HG03045 (cell line): Measurements from ENCODE around the gene ZFP36.

Source experiments
- ATAC-seq: cut with Tn5 transposase; IDR thresholded peaks from one replicate; pipeline ENCODE4 v1.9.1; 2021; ENCODE audit warnings: mild to moderate bottlenecking, moderate library complexity; ENCODE audit not compliant: unreplicated experiment

The ZFP36 gene

DNA sequence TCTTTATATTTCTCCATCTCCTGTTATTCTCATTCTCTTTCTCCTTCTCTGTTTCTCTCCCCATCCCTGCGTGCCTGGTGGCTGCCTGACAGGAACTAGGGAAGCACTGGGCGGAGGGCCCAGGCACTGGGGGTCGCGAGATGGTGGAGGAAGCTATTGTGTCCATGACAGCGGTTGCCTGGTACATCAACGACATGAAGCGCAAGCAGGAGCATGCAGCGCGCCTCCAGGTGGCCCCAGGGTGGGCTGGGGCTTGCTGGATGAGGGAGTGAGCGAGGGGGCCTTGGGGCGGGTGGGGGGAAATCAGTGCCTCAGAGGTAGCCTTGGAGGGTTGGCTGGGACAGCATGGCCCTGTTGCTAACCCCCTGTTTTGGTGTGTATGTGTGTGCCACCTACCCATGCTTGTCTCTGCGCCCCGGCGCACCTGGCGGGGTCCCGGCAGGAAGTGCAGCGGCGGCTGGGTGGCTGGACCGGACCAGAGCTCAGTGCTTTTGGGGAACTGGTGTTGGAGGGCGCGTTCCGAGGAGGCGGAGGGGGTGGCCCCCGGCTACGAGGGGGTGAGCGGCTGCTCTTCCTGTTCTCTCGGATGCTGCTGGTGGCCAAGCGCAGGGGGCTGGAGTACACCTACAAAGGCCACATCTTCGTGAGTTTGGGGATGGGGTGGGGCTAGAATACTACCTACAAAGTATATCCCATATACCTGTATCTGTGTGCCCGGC is 11.0 kb downstream of the ZFP36 start:
- no peak for ATAC-seq

DNA sequence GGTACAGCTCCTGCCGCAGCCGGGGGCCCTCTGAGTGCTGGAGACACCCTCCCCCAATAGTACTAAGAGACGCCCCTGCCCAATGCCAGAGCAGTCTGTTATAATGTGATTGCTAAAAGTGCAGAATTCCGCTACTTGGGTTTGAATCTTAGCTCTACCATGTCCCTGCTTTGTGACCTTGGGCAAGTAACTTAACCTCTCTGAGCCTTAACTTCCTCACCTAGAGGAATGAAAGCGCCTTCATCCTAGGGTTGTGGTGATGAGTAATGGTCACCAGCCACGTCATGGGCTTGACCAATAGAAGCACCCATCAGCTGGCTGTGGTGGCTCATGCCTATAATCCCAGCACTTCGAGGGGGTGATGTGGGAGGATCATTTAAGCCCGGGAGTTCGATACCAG is 12.4 kb downstream of the ZFP36 start:
- ATAC-seq: no peak

DNA sequence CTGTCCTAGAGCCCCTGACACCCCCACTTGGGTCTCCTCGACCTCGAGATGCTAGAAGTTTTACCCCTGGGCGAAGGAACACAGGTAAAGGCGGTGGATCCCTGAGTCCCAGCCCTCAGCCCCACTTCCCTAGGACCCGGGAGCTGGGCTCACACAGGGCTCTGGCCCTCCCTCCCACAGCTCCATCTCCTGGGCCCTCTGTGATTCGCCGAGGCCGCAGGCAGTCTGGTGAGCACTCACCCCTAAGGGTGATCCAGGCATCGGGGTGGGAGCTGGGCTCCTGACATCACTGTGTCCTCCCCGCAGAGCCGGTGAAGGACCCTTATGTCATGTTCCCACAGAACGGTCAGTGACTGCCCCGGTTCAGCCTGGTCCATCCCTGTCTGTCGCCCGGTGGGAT is 14.1 kb downstream of the ZFP36 start:
- ATAC-seq: no peak

DNA sequence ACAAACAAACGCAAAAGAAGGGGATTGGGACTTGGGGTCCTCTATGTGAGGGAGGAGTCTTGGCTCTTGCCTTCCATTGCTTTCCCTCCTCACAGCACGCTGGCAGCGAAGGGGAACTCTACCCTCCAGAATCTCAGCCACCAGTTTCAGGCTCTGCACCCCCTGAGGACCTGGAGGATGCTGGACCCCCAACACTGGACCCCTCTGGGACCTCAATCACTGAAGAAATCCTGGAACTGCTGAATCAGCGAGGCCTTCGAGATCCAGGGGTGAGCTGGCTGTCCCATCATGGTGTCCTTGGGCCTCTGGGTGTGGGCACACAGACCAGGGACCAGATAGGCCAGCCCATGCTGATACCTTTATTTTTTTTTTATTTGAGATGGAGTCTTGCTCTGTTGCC is 15.4 kb downstream of the ZFP36 start:
- no peak for ATAC-seq

DNA sequence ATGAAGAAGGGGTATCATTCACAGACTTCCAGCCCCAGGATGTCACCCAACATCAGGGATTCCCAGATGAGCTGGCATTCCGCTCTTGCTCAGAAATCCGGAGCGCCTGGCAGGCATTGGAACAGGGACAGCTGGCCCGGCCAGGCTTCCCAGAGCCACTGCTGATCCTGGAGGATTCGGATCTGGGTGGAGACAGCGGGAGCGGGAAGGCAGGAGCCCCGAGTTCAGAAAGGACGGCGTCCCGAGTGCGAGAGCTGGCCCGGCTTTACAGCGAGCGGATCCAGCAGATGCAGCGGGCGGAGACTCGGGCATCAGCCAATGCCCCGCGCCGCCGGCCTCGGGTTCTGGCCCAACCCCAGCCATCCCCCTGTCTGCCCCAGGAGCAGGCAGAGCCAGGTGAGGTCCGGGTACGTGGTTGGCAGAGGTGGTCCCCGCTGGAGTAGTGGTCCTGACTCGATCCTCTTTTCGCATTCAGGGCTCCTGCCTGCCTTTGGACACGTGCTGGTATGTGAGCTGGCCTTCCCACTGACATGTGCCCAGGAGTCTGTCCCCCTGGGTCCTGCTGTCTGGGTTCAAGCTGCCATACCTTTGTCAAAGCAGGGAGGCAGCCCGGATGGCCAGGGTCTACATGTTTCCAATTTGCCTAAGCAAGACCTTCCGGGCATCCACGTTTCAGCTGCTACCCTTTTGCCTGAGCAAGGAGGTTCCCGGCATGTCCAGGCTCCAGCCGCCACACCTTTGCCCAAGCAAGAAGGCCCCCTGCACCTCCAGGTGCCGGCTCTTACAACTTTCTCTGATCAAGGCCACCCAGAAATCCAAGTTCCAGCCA is 16.8 kb downstream of the ZFP36 start:
- ATAC-seq: no peak

DNA sequence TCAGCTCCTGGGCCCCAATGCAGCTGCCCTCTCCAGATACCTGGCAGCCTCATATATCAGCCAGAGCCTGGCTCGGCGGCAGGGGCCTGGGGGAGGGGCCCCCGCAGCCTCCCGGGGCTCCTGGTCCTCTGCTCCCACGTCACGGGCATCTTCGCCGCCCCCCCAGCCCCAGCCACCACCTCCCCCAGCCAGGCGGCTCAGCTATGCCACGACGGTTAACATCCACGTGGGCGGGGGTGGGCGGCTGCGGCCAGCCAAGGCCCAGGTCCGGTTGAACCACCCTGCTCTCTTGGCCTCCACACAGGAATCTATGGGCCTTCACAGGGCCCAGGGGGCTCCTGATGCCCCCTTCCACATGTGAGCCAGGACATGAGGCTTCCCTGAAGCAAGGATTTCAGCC is 18.3 kb downstream of the ZFP36 start:
- no peak for ATAC-seq

DNA sequence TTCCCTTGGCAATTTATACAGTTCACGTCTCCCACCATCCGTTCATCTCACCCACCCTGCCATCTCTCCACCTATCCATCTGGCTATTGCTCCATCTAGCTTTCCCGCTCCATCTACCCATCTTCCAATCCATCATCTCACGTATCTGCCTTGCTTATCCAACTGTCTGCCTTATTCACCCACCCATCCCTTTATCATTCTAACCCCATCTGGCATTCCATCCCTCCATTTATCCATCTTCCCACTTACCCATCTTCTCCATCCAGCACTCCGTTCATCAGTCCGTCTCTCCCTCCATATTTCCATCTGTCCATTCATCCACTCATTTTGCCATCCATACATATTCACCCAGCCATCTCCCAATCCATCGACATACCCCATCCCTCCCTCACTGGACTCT is 19.1 kb downstream of the ZFP36 start:
- ATAC-seq: no peak

DNA sequence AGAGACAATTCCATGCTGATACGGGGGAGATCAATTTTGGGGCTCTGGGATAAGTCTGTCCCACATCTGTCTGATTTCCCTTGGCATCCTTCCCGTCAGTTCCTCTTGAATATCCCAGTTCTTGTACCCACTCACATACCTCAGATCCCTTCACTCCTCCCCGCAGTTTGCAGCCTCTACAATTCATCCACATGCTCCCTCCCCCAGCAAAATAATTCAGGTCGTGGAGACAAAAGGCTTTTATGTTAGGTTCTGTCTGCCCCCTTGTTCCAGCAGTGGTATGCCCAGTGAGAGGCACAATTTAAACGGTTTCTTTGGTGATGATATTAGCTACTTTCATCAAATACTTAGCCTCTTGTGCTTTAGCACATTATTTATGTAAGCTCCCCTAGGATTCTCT is 19.5 kb downstream of the ZFP36 start:
- ATAC-seq: no peak

DNA sequence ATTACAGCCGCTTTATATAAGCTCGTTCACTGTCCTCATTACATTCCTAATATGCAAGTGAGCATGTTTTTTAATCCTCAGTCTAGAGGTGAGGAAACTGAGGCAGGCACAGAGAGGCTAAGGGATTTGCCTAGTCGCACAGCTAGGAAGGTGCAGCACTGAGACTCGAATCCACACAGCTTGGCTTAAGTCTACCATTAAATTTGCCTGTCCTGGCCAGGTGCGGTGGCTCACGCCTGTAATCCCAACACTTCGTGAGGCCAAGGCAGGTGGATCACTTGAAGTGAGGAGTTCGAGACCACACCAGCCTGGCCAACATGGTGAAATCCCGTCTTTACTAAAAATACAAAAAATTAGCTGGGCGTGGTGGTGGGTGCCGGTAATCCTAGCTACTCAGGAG is 21.1 kb downstream of the ZFP36 start:
- ATAC-seq: no peak

DNA sequence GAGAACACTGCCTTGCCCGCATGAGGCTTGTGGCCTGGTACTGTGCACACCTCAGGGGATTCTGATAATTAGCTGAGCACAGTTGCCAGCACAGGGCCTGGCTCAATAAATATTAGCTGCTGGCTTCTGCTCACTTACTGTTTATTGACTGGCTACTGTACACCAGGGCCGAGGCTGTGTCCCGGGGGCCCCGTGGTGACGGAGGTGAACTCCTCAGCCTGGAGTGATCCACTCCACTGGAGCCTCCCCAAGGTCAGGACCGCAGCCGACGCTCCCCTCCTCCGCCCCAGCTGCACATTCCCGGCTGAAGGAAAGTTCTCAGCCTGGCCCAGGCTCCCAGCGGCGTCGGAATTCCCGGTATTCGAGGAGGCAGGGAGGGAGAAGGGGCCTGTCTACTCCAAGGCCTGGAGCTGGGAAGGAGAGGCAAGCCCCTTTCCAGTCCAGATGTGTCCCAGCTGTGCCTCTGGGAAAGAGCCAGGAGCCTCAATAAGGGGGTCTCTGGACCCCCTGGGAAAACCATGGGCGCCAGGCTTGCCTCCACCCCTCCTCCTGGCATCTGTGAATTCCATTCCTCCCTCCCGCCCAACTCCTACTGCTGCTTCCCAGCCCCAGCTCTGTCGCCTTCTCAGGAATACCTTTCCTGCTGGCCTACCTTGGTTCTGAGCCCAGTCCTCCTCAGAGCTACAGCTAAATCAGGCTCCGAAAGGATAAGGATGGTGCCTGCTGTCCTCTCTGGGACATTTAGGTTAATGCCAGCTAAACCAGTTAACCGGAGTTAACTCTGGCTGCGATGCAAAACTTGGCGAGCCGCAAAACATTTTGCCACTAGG is 21.9 kb downstream of the ZFP36 start:
- no peak for ATAC-seq

DNA sequence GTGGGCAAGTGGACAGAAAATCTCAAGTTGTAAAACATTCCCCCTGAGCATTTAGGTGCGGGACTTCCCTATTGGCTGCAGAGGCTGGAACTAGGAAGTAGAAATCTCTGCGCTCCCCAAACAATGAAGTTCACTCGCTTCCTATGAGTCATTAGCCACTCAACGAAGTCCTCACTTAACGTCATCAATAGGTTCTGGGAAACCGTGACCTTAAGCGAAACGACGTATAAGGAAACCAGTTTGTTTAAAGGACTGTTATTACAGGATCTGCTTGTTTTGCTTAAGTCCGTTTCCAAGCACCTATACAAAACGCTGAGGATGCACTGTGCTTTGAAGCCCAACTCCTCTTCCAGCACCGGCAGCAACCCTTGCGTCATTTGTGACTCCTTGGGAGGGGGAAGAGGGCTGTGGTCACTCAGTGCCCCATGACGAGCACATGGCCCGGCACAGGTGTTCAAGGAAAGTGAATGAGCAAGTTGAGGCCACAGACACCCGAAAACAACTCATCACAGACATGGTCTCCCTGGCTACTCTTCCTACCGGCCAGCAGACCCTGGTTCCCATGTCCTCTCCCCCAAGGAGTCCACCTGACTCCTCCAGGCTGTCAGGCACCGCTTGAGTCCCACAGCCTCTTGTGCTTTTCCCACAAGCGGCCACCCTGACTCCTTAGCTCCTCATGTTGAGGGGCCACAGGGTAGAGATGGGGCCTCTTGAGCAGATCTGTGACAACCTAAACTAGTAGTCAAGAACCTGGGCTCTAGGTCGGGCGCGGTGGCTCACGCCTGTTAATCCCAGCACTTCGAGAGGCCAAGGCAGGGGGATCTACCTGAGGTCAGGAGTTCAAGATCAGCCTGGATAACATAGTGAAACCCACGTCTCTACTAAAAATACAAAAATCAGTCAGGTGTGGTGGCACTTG is 24.3 kb downstream of the ZFP36 start:
- ATAC-seq: no peak

DNA sequence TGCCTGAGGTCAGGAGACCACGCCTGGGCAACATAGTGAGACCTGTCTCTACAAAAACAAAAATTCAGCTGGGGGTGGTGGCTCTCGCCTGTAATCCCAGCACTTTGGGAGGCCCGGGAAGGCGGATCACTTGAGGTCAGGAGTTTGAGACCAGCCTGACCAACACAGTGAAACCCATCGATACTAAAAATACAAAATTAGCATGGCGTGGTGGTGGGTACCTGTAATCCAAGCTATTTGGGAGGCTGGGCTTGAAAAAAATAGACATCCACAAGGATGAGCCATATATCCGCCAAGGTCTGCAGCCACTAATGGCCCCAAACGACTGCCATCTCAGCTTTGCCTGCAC is 26.0 kb downstream of the ZFP36 start:
- ATAC-seq: no peak

DNA sequence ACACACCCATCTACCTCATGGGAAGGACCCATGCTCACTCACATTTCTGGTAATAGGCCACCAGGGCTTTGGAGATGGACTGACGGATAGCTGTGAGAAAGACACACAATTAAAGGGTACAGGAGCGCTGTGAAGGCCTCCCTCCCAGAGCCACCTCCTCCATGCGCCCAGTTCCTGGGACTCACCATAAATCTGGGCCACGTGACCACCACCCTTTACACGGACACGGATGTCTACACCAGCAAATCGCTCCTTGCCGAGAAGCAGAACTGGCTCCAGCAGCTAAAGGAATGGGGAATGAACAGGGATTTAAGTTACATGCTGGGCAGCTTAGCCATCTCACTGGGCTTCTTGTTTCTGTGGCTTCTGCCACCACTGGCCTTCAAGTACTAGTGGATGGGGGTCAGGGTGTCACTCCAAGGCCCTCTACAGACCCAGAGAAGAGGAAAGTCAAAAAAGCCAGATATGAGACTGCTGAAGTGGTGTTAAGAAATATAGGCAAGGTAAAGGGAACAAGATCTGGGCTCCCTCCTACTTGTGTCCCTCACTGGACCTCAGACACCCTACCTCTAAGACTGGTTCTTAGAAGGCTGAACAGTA is 26.9 kb downstream of the ZFP36 start:
- no peak for ATAC-seq

DNA sequence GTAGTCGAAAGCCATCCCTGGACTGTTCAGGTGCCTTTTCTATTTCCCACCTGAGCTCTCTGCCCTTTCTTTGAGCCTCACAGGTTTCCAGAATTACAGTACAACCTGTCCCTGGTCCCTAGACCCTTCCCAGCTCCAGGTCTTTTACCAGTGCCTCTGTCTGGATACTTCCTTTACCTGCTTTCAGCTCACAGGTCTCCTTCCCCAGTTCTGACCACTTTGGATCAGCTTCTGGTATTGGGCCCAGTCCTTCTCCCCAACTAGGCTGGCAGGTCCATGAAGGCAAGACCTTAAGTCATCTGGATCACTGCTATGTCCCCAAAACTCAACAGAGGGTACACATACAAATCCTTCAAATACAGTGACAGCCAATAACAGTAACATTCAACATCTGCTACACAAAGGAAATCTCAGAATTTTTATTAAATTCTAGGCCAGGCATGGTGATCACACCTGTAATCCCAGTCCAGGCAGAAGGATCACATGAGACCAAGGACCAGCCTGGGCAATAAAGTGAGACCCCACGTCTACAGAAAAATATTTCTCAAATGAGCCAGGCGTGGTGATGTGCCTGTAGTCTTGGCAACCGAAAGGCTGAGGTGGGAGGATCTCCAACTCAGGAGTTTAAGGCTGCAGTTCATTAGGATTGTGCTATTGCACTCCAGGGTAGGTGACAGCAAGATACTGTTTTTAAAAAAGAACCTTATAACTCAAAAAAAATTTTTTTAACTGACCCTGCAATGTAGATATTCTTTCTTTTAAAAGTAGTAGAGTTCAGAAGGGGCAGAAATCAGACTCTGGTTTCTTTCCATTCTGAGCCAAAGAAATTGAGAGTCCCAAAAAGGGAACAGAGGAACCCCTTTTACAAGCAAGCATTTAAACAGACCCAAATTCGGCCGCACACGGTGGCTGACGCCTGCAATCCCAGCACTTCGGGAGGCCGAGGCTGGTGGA is 27.8 kb downstream of the ZFP36 start:
- ATAC-seq: no peak

DNA sequence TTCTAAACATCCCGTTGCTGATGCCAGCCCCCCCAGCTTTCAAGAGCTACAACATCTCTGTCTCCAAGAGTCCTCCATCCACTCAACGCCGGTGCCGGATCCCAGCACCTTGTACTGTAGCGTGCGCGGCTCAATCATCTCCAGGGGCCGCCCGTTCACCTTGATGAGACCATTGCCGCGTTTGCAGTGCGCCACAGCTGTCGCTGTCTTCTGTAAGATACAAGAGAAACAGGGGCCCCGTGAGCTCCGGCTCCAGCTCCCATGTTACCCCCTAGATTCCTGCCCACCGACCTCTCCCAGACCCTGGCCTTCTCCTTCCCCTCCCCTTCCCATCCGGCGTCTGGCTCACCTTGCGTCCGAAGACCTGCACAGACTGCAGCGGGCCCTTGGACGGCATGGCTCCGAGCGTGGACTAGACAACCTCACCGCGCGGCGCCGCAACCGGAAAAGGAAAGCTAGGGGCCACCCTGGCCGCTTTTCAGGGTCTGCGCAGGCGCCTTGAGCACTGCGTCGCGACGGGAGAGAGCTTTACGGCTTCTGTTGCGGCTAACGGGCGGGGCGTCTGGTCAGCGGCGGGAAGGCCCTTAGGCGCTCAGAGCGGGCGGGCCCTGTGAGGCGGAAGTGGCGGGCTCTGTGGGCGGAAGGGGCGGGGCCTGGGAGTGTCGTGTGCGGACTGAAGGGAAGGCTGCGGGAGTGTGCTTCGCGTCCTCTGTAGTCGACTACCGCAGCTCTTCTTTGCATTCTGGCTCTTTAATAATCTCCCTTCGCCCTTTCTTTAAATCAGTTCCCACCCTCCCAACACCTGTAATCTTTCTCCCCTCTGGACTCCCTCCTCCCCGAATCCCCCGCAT is 29.1 kb downstream of the ZFP36 start, which contains the start of gene RPS16:
RPS16 (minus strand) TSS at position 451 of the 851 bp plus-strand sequence; CDS start at position 397, 54 bp downstream.
- ATAC-seq: peak; percentile 78

DNA sequence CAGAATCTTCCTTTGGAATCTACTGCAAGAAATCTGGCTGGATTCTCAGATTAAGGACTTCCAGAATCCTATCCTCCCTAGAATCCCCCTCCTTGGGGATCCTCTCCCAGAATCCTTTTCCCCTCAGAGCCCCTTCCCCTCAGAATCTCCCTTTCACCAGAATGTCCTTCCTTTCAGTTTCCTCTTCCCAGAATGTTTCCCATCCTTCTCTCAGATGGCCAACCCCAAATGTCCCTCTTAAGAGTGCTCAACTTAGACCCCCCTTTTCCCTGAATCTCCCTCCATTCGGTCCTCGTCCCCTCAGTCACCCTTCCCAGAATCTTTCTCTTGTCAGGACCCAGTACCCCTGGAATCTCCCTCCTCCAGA is 29.7 kb downstream of the ZFP36 start:
- no peak for ATAC-seq

DNA sequence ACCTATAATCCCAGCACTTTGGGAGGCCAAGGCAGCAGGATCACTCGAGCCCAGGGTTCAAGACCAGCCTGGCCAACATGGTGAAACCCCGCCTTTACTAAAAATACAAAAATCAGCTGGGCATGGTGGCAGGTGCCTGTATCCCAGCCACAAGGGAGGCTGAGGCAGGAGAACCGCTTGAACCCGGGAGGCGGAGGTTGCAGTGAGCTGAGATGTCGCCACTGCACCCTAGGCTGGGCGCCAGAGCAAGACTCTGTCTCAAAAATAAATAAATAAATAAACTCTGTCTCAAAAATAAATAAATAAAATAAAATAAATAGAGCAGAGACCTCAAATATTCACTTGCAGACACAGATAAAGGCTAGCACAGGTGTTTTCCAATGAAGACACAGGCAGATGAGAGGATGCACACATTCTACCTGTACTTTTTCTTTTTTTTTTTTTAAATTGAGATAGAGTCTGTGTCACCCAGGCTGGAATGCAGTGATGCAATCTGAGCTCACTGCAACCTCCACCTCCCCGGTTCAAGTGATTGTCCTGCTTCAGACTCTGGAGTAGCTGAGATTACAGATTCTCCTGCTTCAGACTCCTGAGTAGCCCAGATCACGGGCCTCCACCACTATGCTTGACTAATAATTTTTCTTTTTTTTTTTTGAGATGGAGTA is 31.8 kb downstream of the ZFP36 start:
- ATAC-seq: no peak
